PFSK-1 (cell line): ENCODE data around the gene ADGRL3.

Experiments
- FOXP2 ChIP-seq: optimal IDR thresholded peaks from 2 replicates; pipeline ENCODE3; 2011; ENCODE audit warnings: borderline replicate concordance, control low read depth, inconsistent platforms; ENCODE audit not compliant: insufficient read depth; ENCODE audit errors: extremely low read length, extremely low read depth
- POLR2AphosphoS5 ChIP-seq: IDR thresholded peaks from 2 replicates; pipeline ENCODE4 v1.6.1; 2012; ENCODE audit warnings: low read depth, mild to moderate bottlenecking, control low read depth, low read length, moderate library complexity
- REST ChIP-seq, 2 experiments: IDR thresholded peaks; 2 replicates each; pipeline versions ENCODE4 v1.6.1 to v1.8.0; 2011 to 2012; ENCODE audit warnings: low read depth in 2 of 2, low read length in 2 of 2, control low read depth in 1 of 2, inconsistent platforms in 1 of 2, mild to moderate bottlenecking in 1 of 2, moderate library complexity in 1 of 2; ENCODE audit not compliant: insufficient read depth in 1 of 2
- SIN3A ChIP-seq: IDR thresholded peaks from 2 replicates; pipeline ENCODE4 v1.6.1; 2012; ENCODE audit warnings: mild to moderate bottlenecking, low read length, moderate library complexity, borderline replicate concordance; ENCODE audit not compliant: insufficient read depth
- TAF1 ChIP-seq: IDR thresholded peaks from 2 replicates; pipeline ENCODE4 v1.6.1; 2012; ENCODE audit warnings: low read length, control low read depth, borderline replicate concordance; ENCODE audit not compliant: insufficient read depth

The ADGRL3 gene

GRCh38 chr4:61308033-61308432 lies 107.9 kb downstream of the ADGRL3 start:
- no peak for TF ChIP-seq TAF1
- TF ChIP-seq REST (IDR thresholded peaks at IDR 0.05; ENCODE audit: insufficient read depth in 1 of 2, low read depth in 2 of 2, low read length in 2 of 2), result no peak
- no peak for TF ChIP-seq SIN3A
- TF ChIP-seq POLR2AphosphoS5, result no peak
- no peak for TF ChIP-seq FOXP2

- TF ChIP-seq REST (IDR thresholded peaks at IDR 0.05; ENCODE audit: insufficient read depth in 1 of 2, low read depth in 2 of 2, low read length in 2 of 2) (no peak), POLR2AphosphoS5 (no peak), SIN3A (no peak), FOXP2 (no peak), TAF1 (no peak)
These were observed 109.5 kb downstream of the ADGRL3 start for GRCh38 chr4:61309616-61310015.

GRCh38 chr4:61312526-61312925 lies 112.4 kb downstream of the ADGRL3 start:
- TF ChIP-seq TAF1 (no peak), REST (IDR thresholded peaks at IDR 0.05; ENCODE audit: insufficient read depth in 1 of 2, low read depth in 2 of 2, low read length in 2 of 2) (no peak), FOXP2 (no peak), SIN3A (no peak), POLR2AphosphoS5 (no peak)

- TF ChIP-seq SIN3A (no peak), TAF1 (no peak), FOXP2 (no peak), POLR2AphosphoS5 (no peak), REST (IDR thresholded peaks at IDR 0.05; ENCODE audit: insufficient read depth in 1 of 2, low read depth in 2 of 2, low read length in 2 of 2) (no peak)
These were observed 118.3 kb downstream of the ADGRL3 start for GRCh38 chr4:61318431-61318830.

GRCh38 chr4:61319156-61319555 lies 119.0 kb downstream of the ADGRL3 start:
- no peak for TF ChIP-seq POLR2AphosphoS5
- no peak for TF ChIP-seq TAF1
- TF ChIP-seq FOXP2, result no peak
- TF ChIP-seq REST (IDR thresholded peaks at IDR 0.05; ENCODE audit: insufficient read depth in 1 of 2, low read depth in 2 of 2, low read length in 2 of 2), result no peak
- TF ChIP-seq SIN3A, result no peak
